A673 (cell line): ENCODE data around the gene RSL1D1. TPM values are rescaled to one million over a fixed set of nuclear protein-coding genes. Genes with fewer than 3 reads are reported as not detected.
"Not testable (repeated sequence)": the region's sequence is repeated elsewhere in the genome, so short reads cannot be mapped to it uniquely, and the experiment has no call there.

Source experiments
- BruUV-seq: library from RNA; stranded (reverse); fragments of 400-500 nt; replicated peaks from 2 replicates; lab custom pipeline; 2021; lab: Mats Ljungman, UMichigan
- CTCF ChIA-PET: fragments of 300-600 bp; sonication (Branson Sonifier 250); formaldehyde crosslinking; loops from one replicate; lab custom pipeline; 2022; ENCODE audit warnings: antibody characterized with exemption; lab: Charles Lee
- POLR2A ChIA-PET: fragments of 300-600 bp; sonication (Branson Sonifier 250); formaldehyde crosslinking; loops from one replicate; lab custom pipeline; 2022; ENCODE audit warnings: antibody characterized with exemption; ENCODE audit not compliant: low non-redundant PET; lab: Charles Lee
- DNase-seq: peaks from one replicate; pipeline ENCODE4 v3.0.0-alpha.2; 2015; ENCODE audit warnings: low spot score
- H3K27ac ChIP-seq: fragments of 200-600 bp; sonication (generic); 2 replicates; pipeline ENCODE4 v1.5.1; 2016; ENCODE audit warnings: mixed run types, low read depth, mild to moderate bottlenecking, mixed read lengths, antibody characterized with exemption, low read length; ENCODE audit not compliant: poor library complexity, severe bottlenecking
- H3K27me3 ChIP-seq: fragments of 200-600 bp; sonication (generic); replicated peaks from 2 replicates; pipeline ENCODE4 v1.6.1; 2017; ENCODE audit warnings: mixed run types, low read depth, mild to moderate bottlenecking, mixed read lengths, antibody characterized with exemption, low read length; ENCODE audit not compliant: insufficient read depth, poor library complexity
- H3K36me3 ChIP-seq: fragments of 200-600 bp; sonication (generic); 2 replicates; pipeline ENCODE4 v1.6.1; 2016; ENCODE audit warnings: mixed run types, mild to moderate bottlenecking, mixed read lengths, antibody characterized with exemption, low read length; ENCODE audit not compliant: insufficient read depth, poor library complexity, severe bottlenecking
- H3K4me1 ChIP-seq: fragments of 200-600 bp; sonication (generic); 2 replicates; pipeline ENCODE4 v1.6.1; 2017; ENCODE audit warnings: mixed run types, mild to moderate bottlenecking, mixed read lengths, antibody characterized with exemption, low read length; ENCODE audit not compliant: insufficient read depth, poor library complexity, severe bottlenecking
- H3K4me3 ChIP-seq: fragments of 200-600 bp; sonication (generic); 2 replicates; pipeline ENCODE4 v1.5.1; 2016; ENCODE audit warnings: low read depth, mixed run types, mild to moderate bottlenecking, mixed read lengths, low read length; ENCODE audit not compliant: poor library complexity, severe bottlenecking
- H3K9me3 ChIP-seq: fragments of 200-600 bp; sonication (generic); 2 replicates; pipeline ENCODE4 v1.6.1; 2016; ENCODE audit warnings: mixed run types, low read depth, mild to moderate bottlenecking, mixed read lengths, antibody characterized with exemption, low read length; ENCODE audit not compliant: poor library complexity, severe bottlenecking
- CTCF ChIP-seq: fragments of 300-800, 200-600 bp; sonication (generic); conservative IDR thresholded peaks from 2 replicates; pipeline ENCODE4 v1.5.1; 2017; ENCODE audit warnings: low read depth, mild to moderate bottlenecking, antibody characterized with exemption, low read length, moderate library complexity, mixed read lengths
- EZH2 ChIP-seq: fragments of 200-600 bp; sonication (generic); IDR thresholded peaks from 2 replicates; pipeline ENCODE4 v1.6.1; 2017; ENCODE audit warnings: borderline replicate concordance, low read depth, mild to moderate bottlenecking, mixed read lengths, antibody characterized with exemption, low read length; ENCODE audit not compliant: poor library complexity, severe bottlenecking
- intact Hi-C: fragments of 100-400 bp; cut with micrococcal nuclease; formaldehyde crosslinking; loops from one replicate; pipeline ENCODE4 v1.10.0; 2022; ENCODE audit not compliant: unreplicated experiment
- total RNA-seq: library from RNA; stranded (reverse); gene quantifications from 2 replicates; pipeline ENCODE4 v1.2.3, GENCODE V29; 2021

Gene RSL1D1
- total RNA-seq, 1 experiment from 2014 or later: 365 TPM

- intact Hi-C loops: no loop called here
- H3K9me3 ChIP-seq: no peaks in the 10 kb centered on the region
- TF ChIP-seq EZH2 (no peak), CTCF (no peak)
- H3K27me3 ChIP-seq: no peaks in the 10 kb centered on the region
- POLR2A ChIA-PET: no interaction called here
- BruUV-seq: no TSS peak
- H3K4me1 ChIP-seq: peaks cover 10% of the 10 kb centered on the region
- CTCF ChIA-PET: no interaction called here
- H3K36me3 ChIP-seq: peaks cover 35% of the 10 kb centered on the region
- peak; percentile 39 for DNase-seq
- no peak overlapping the region for H3K27ac ChIP-seq
- H3K4me3 ChIP-seq: no peak overlapping the region
Observed at GRCh38 chr16:11833951-11834695, 17.2 kb downstream of the RSL1D1 start.

- H3K9me3 ChIP-seq: no peaks in the 10 kb centered on the region
- DNase-seq: no peak
- no peaks in the 10 kb centered on the region for H3K36me3 ChIP-seq
- no peak overlapping the region for H3K27ac ChIP-seq
- TF ChIP-seq CTCF: no peak
- TF ChIP-seq EZH2: no peak
- H3K4me3 ChIP-seq: no peak overlapping the region
- CTCF ChIA-PET: no interaction called here
- no peaks in the 10 kb centered on the region for H3K27me3 ChIP-seq
- H3K4me1 ChIP-seq: no peaks in the 10 kb centered on the region
- POLR2A ChIA-PET: no interaction called here
- no TSS peak for BruUV-seq
- intact Hi-C loops: no loop called here
Observed at GRCh38 chr16:11828696-11829095, 22.6 kb downstream of the RSL1D1 start.

GRCh38 chr16:11825520-11826165, 25.7 kb downstream of the RSL1D1 start:
- BruUV-seq, H3K4me3 ChIP-seq, CTCF ChIA-PET, H3K36me3 ChIP-seq, DNase-seq, H3K27me3 ChIP-seq, intact Hi-C loops, H3K27ac ChIP-seq, H3K9me3 ChIP-seq, POLR2A ChIA-PET, H3K4me1 ChIP-seq: not testable (repeated sequence)
